NCI-H2196 (cell line): ENCODE results near the gene ZNF775.
A peak's percentile ranks its signal among the peaks of the same experiment; 100 is the strongest.

Source experiments
- DNase-seq: peaks from one replicate; lab custom pipeline; 2025; ENCODE audit not compliant: unreplicated experiment; lab: John Stamatoyannopoulos, UW

Gene ZNF775

GRCh38 chr7:150368884-150369747 is 10.0 kb upstream of the ZNF775 start:
- DNase-seq, result no peak

DNA sequence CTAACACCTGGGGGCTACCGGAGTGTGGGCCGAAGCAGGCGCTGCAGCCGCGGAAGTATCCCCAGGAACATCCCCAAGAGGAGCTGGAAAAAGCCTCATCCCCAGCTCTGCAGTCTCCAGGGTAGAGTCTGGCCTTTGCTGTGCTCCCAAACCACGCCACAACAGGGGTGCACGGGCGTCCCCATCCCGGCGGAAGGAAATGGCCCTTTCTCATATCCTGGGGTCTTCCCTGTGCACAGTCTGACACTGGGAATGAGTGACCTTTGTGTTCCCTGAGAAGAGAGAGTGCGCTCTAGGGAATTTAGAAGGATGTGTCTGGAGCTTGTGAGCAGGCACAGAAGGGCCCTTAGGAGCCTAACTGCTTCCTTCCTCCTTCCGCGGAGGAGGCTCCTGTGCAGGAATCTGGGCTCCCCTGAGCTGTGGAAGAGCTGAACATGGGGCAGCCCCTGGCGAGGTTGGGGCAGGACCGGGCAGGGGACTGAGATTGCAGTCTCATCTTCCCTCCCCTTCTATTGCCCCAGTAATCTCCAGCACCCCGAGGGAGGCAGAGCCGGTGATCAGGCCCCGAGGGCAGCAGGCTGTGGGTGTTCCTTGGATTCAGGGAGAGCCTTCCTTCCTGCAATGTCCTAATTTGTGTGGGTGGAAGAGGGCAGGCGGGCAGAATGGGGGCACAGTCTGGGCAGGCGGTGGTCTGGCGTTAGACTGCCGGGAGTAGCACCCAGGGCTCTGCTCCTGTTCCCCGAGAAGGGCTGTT is 9.2 kb upstream of the ZNF775 start:
- DNase-seq, result no peak

DNA sequence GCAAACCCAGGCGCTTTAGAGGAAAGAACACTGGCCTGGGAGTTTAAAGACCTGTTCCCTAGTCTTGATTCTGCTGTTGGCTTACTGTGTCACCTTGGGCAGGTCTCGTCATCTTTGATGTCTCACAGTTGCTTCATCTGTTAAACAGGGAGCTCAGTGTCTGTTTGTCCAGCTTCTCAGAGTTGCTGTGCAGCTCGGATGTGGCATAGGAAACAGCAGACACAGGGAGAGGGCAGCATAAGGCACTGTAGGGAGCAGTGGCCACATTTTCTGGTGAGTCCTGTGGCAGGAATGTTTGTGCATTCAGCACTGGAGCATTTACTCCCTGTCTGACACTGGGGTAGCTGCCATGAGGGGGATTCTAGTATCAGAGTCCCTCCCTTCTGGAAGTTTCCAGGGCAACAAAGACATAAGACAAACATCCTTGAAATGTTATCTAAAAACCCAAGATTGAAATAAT is 8.5 kb upstream of the ZNF775 start:
- no peak for DNase-seq

GRCh38 chr7:150371131-150371995 is 7.8 kb upstream of the ZNF775 start:
- no peak for DNase-seq

- no peak for DNase-seq
Measured at GRCh38 chr7:150371996-150372270, 7.2 kb upstream of the ZNF775 start.

DNA sequence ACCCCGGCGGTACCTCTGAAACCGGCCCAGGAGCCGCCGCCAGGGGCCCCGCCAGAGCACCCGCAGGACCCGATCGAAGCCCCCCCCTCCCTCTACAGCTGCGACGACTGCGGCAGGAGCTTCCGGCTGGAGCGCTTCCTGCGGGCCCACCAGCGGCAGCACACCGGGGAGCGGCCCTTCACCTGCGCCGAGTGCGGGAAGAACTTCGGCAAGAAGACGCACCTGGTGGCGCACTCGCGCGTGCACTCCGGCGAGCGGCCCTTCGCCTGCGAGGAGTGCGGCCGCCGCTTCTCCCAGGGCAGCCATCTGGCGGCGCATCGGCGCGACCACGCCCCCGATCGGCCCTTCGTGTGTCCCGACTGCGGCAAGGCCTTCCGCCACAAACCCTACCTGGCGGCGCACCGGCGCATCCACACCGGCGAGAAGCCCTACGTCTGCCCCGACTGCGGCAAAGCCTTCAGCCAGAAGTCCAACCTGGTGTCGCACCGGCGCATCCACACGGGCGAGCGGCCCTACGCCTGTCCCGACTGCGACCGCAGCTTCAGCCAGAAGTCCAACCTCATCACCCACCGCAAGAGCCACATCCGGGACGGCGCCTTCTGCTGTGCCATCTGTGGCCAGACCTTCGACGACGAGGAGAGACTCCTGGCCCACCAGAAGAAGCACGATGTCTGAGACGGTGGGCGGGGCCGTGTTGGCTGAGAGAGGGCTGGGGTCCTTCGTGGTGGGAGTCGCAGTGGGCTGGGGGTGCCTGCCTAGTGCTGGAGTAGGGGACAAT is 6.7 kb upstream of the ZNF775 start:
- no peak for DNase-seq

- DNase-seq, result peak; percentile 26
Measured at GRCh38 chr7:150373049-150373801, 5.9 kb upstream of the ZNF775 start.

GRCh38 chr7:150374026-150374425 is 5.1 kb upstream of the ZNF775 start:
- no peak for DNase-seq

DNA sequence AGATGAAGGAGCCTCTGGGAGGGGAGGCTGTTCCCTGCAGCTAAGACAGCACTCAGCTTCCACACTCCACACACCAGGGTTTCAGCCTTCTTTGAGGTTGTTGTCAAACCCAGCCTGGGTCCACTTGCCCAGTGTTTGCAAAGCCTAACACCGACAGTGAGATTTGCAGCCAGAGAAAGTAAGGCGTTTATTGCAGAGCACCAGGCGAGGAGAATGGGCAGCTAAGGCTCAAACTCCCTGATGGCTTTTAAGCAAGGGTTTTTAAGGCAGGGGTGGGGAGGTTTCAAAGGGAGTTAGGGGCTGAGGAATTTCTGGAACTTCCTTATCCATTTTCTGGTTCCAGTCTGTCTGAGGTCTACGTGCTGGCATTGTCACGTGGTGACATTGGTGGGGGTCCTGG is 4.7 kb upstream of the ZNF775 start:
- DNase-seq, result no peak

DNA sequence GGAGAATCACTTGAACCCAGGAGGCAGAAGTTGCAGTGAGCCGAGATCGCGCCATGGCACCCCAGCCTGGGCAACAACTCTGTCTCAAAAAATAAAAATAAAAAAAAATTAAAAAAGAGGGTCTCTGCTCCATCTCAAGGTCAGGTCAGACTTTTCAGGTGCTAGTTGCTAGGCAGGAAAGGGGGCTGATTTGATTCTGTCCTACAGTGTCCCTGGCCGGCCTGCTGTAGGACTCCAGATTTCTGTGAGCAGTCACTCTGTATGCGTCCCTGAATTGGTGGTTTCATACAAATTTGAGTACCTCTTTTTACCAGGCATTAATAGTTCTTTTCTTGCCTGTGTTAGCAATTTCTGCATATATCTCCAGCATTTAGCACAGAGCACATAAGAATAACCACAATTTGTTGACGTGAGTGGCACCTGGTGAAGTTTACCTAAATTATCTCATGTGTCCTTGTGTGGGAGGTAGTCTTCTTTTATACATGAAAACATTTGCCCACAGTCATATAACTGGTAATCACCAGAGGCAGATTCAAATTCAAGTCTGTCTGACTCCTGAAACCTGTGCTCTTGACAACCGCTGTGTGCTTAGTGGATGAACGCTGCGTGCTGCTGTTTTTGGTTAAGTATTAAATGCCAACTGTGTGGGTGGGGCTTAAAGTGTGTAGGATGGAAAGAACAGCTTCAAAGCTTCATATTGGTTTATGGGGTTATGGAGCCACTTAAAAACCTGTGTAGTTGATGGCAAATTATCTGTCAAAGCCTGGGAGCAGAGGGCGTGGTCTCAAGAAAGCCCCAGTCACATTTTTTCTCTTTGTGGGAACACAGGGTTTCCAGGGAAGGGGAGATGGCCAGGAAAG is 3.2 kb upstream of the ZNF775 start:
- DNase-seq, result no peak

DNA sequence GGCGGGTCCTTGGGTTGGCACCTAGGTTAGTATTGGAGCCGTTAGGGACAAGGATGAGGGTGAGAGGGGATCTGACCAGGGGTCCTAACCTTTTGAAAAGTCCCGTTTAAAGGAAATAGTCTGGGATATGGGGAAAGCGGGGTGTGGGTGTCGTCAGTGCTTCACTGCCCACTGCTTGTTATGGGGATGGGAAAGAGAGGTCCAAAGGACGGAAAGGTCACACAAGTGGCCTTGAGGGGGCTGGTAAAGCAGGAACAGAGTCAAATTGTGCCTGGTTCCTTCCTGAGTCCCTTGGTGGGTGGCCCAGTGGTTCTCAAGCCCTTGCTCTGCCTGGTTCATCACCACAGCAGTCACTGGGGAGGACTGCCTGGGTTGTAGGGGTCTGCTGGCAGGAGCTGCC is 2.6 kb upstream of the ZNF775 start:
- DNase-seq, result no peak

DNA sequence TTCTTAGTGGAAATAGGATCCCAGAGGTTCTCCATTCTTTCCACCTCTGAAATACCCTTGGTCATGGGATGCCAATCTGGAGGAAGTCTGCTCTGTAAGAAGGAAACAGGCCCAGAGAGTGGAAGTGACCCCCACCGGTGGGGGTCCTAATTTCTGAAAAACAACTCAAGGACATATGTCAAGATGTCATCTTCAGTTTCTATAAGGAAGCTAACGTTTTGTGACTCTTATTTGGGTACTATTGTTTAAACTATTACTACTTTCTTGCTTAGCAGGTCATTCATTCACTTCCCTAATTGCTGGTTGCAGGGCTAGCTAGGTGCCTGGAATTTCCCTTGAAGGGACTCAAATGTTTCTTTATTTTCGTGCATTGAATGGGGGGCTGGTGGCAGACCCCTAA is 1.9 kb upstream of the ZNF775 start:
- DNase-seq, result no peak

DNA sequence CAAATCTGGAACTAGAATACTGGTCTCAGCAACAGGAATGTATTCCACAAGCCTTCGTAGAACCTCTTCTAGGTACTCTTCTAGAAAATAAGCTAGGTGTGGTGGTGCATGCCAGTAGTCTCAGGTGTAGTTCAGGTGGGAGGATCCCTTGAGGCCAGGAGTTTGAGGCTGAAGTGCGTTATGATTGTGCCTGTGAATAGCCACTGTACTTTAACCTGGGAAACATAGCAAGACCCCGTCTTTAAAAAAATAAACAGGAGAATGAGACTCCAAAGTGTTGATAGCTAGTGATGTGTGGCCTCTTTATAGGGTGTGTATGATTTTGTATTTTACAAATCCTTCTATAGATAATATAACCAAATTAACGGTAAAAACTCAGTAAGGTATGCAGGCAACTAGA is 1.5 kb upstream of the ZNF775 start:
- DNase-seq, result no peak

DNA sequence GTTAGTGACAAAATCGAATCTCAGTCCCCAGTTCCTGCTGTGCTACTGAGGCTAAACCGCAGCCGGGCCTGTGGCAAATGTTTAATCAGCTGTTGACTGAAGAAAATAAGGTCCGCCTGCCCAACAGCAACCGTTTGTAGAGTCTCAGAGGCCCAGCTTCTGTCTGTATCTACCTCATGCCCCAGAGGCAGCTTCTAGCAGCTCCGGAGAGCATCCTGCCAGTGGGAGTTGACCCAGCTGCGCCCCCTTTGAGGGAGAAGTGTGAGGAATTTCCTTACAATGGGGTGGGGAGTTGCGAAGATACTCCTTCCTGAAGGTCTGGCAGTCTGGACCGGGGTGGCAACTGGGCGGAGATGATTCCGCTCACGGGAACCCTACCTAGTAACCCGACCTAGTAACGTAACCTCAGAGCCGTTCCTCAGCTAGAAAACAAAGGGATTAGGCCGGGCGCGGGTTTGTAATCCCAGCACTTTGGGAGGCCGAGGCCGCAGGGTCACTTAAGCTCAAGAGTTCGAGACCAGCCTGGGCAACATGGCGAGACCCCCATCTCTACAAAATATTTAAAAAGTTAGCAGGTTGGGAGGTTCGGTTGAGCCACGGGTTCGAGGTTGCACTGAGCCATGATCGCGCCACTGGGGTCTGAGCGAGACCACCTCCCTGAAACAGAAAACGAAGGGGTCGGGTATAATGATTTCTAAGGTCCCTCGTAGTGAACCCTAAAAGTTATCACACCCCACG is 846 bp upstream of the ZNF775 start:
- peak; percentile 89 for DNase-seq

GRCh38 chr7:150379441-150380379 is 580 bp downstream of the ZNF775 start:
- DNase-seq, result no peak

GRCh38 chr7:150380463-150380862 is 1.3 kb downstream of the ZNF775 start:
- DNase-seq, result no peak

- no peak for DNase-seq
Measured at GRCh38 chr7:150381096-150381495, 2.0 kb downstream of the ZNF775 start.

DNA sequence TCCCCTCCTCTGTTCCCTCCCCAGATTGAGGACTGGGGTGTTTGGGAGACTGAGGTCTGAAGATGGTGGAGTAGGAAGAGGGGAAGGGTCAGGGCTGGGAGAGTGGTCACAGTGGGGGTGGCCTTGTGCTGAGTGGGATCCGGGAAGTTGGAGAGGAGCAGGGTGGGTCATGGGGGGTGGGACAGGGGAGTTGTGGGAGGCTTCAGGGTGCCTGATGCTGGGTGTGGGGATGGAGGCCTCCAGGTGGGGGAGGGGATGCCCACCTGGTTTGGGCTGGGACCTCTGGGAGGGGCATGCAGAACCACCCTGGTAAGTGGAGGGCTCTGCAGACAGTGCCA is 2.6 kb downstream of the ZNF775 start:
- no peak for DNase-seq
